A549 (cell line): ENCODE data around the gene PTGES2. TPM values are rescaled to one million over a fixed set of nuclear protein-coding genes. Genes with fewer than 3 reads are reported as not detected.

ENCODE experiments used
- ATAC-seq, 2 experiments: fragments of 200-7000 bp in 1 of 2; fragments of >200 bp in 1 of 2; cut with Nextera tagmentation in 1 of 2; cut with Tn5 transposase in 1 of 2; 3 replicates each; pipeline versions ENCODE4 v1.8.0 to v1.9.1; 2018 to 2020; ENCODE audit warnings: mild to moderate bottlenecking in 1 of 2, moderate library complexity in 1 of 2
- CTCF ChIA-PET: fragments of 300-600 bp; sonication (Branson Sonifier 250); formaldehyde crosslinking; extraction: SDS; loops from one replicate; lab custom pipeline; 2021; ENCODE audit warnings: antibody characterized with exemption, inconsistent platforms; lab: Yijun Ruan, JAX
- POLR2A ChIA-PET: fragments of 350-600 bp; formaldehyde crosslinking; extraction: SDS; loops from one replicate; lab custom pipeline; 2021; ENCODE audit warnings: antibody characterized with exemption, inconsistent platforms; lab: Yijun Ruan, JAX
- DNase-seq, 2 experiments: peaks; one replicate each; pipeline versions ENCODE4 v3.0.0 to v3.0.0-alpha.2; 2011 to 2016; ENCODE audit warnings: low read depth in 1 of 2, low spot score in 1 of 2
- FAIRE-seq: peaks from 2 replicates; lab custom pipeline; 2011; peaks lifted over from hg19 to GRCh38; lab: Jason Lieb, UNC
- H3K27ac ChIP-seq, 2 experiments: fragments of >200 bp; sonication (Bioruptor Twin); formaldehyde crosslinking; 3 replicates each; pipeline ENCODE4 v1.5.1; 2016 to 2017
- H3K4me1 ChIP-seq: fragments of >200 bp; sonication (Bioruptor Twin); formaldehyde crosslinking; 3 replicates; pipeline ENCODE4 v1.6.1; 2016
- H3K4me2 ChIP-seq: fragments of >200 bp; sonication (Bioruptor Twin); formaldehyde crosslinking; 3 replicates; pipeline ENCODE4 v1.6.1; 2016
- H3K4me3 ChIP-seq: fragments of >200 bp; sonication (Bioruptor Twin); formaldehyde crosslinking; 3 replicates; pipeline ENCODE4 v1.5.1; 2016
- H3K9me3 ChIP-seq: fragments of >200 bp; sonication (Bioruptor Twin); formaldehyde crosslinking; 3 replicates; pipeline ENCODE4 v1.6.1; 2016
- CHD2 ChIP-seq: fragments of 150-350 bp; IDR thresholded peaks from 2 replicates; pipeline ENCODE4 v1.6.1; 2014; ENCODE audit warnings: low read length; ENCODE audit not compliant: partially characterized antibody
- CHD4 ChIP-seq: fragments of 200-600 bp; sonication (generic); IDR thresholded peaks from 2 replicates; pipeline ENCODE4 v1.6.1; 2016; ENCODE audit warnings: antibody characterized with exemption, mild to moderate bottlenecking, borderline replicate concordance
- E2F6 ChIP-seq: IDR thresholded peaks from 2 replicates; pipeline ENCODE4 v1.6.1; 2012; ENCODE audit warnings: low read depth, borderline replicate concordance
- FOSB ChIP-seq: fragments of 250-450 bp; sonication (Bioruptor Pico); IDR thresholded peaks from 2 replicates; pipeline ENCODE4 v1.5.0; 2020; ENCODE audit warnings: mild to moderate bottlenecking, moderate library complexity
- HOXA7 ChIP-seq: fragments of 250-450 bp; sonication (Bioruptor Pico); IDR thresholded peaks from 2 replicates; pipeline ENCODE4 v1.5.0; 2020; ENCODE audit warnings: mild to moderate bottlenecking, moderate library complexity
- HOXB13 ChIP-seq: fragments of 250-450 bp; sonication (Bioruptor Pico); IDR thresholded peaks from 2 replicates; pipeline ENCODE4 v1.5.0; 2020; ENCODE audit warnings: low read depth, mild to moderate bottlenecking, moderate library complexity
- KDM5A ChIP-seq: fragments of 200-600 bp; sonication (generic); IDR thresholded peaks from 2 replicates; pipeline ENCODE4 v1.6.1; 2016; ENCODE audit warnings: antibody characterized with exemption, mild to moderate bottlenecking
- MAZ ChIP-seq: fragments of 150-350 bp; IDR thresholded peaks from 2 replicates; pipeline ENCODE4 v1.6.1; 2014; ENCODE audit warnings: antibody characterized with exemption, low read depth, low read length, borderline replicate concordance
- POLR2A ChIP-seq: IDR thresholded peaks from 2 replicates; pipeline ENCODE4 v1.6.1; 2012; ENCODE audit warnings: mild to moderate bottlenecking, low read length
- RARB ChIP-seq: fragments of 250-450 bp; sonication (Bioruptor Pico); IDR thresholded peaks from 2 replicates; pipeline ENCODE4 v1.8.0; 2021; ENCODE audit warnings: mild to moderate bottlenecking, moderate library complexity
- SREBF2 ChIP-seq: fragments of 450-650 bp; IDR thresholded peaks from 2 replicates; pipeline ENCODE4 v1.6.1; 2014; ENCODE audit warnings: mild to moderate bottlenecking, moderate library complexity
- TP53 ChIP-seq: fragments of 250-450 bp; sonication (Bioruptor Pico); IDR thresholded peaks from 2 replicates; pipeline ENCODE4 v1.5.0; 2021; ENCODE audit warnings: mild to moderate bottlenecking, moderate library complexity
- WGBS: methylation state at CpG from one replicate; pipeline ENCODE4 v1.1.6; 2017; ENCODE audit errors: missing lambda C conversion rate; 5-methylcytosine and 5-hydroxymethylcytosine counted together
- polyA plus RNA-seq, 4 experiments: library from polyadenylated mRNA; depleted of rRNA in 3 of 4; stranded (reverse); fragments of >200 nt; fragmentation: RNase III in 1 of 4; extraction: RNeasy Plus Mini Kit Qiagen cat#74134 plus additional on column Dnase treatment in 1 of 4; gene quantifications; 2 replicates in 3 of 4; 3 replicates in 1 of 4; pipeline ENCODE4 v1.2.3, GENCODE V29; 2011 to 2017
- TF ChIP-seq, protein P1 (sequence below): fragments of 450-650 bp; IDR thresholded peaks from 2 replicates; pipeline ENCODE4 v1.6.1; 2014; ENCODE audit warnings: antibody characterized with exemption
- TF ChIP-seq, protein P2 (sequence below): IDR thresholded peaks from 2 replicates; pipeline ENCODE4 v1.6.1; 2012
- TF ChIP-seq, protein P3 (sequence below): fragments of 200-600 bp; sonication (generic); IDR thresholded peaks from 2 replicates; pipeline ENCODE4 v1.6.1; 2016; ENCODE audit warnings: antibody characterized with exemption, mild to moderate bottlenecking, moderate library complexity

Gene PTGES2
- polyA plus RNA-seq, 2 of the 4 experiments (the other 2 are of a cell fraction), result 94.1 to 94.5 TPM

DNA sequence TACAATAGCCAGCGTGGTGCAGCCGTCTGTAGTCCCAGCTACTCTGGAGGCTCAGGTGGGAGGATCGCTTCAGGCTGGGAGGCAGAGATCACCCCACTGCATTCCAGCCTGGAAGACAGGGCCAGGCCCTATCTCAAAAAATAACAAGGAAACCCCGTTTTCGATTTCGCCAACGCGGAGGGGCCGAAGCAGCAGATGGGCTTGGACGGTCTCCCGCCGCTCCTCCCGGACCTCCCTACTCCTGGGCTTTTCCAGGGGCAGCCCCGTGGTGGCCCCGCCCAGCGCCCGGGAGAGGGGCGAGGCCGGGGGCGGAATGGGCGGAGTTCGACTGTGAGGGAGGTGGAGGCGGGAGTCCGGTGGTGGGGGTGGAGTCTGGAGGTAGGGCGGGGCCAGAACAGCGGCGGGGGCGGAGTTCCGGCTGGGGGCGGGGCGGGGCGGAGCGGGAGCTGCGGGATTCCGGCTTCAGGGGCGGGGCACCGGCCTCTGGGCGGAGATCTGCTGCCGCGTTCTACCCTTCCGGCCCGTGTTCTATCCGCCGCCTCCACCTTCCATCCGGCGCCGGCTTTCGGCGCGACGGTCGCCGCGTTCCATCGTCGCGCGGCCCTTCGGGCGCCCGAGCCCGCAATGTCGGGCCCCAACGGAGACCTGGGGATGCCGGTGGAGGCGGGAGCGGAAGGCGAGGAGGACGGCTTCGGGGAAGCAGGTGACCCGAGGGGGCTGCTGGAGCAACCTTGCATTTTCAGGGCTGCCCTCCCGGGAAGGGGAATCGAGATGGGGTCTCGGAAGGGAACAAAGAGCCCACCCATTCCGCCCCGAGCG, 32.5 kb upstream of the PTGES2 start, which contains the start of gene BBLN (continued):
- TF ChIP-seq KDM5A, result no peak
- TF ChIP-seq, protein P1, sequence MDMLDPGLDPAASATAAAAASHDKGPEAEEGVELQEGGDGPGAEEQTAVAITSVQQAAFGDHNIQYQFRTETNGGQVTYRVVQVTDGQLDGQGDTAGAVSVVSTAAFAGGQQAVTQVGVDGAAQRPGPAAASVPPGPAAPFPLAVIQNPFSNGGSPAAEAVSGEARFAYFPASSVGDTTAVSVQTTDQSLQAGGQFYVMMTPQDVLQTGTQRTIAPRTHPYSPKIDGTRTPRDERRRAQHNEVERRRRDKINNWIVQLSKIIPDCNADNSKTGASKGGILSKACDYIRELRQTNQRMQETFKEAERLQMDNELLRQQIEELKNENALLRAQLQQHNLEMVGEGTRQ, result no peak

- Histone ChIP-seq H3K27ac (peak overlapping the region; percentile 86 to 87), H3K4me3 (peak overlapping the region; percentile 44), H3K9me3 (no peaks in the 10 kb centered on the region), H3K4me2 (peak overlapping the region; percentile 82), H3K4me1 (peaks cover 11% of the 10 kb centered on the region; the same call in 1 of the 3 replicates)
- ChIA-PET POLR2A (interaction anchor here (0.7 to 1.6 kb wide), 10 partner anchors 8 to 117 kb away, joined by 3 to 12 read pairs (median 4); partner anchors contain the start of genes GOLGA2 and SWI5), CTCF (interaction anchor here (1.5 to 3.2 kb wide), 2 partner anchors 22 to 42 kb away, joined by 5 to 14 read pairs; no protein-coding TSS in a partner anchor)
- no peak for TF ChIP-seq TP53 (CRISPR knock-in tag)
- TF ChIP-seq E2F6, result 0 out of 2 replicates have a peak, but pooled peaks have one; percentile 17
- no peak for TF ChIP-seq FOSB (CRISPR knock-in tag)
- TF ChIP-seq, protein P2, sequence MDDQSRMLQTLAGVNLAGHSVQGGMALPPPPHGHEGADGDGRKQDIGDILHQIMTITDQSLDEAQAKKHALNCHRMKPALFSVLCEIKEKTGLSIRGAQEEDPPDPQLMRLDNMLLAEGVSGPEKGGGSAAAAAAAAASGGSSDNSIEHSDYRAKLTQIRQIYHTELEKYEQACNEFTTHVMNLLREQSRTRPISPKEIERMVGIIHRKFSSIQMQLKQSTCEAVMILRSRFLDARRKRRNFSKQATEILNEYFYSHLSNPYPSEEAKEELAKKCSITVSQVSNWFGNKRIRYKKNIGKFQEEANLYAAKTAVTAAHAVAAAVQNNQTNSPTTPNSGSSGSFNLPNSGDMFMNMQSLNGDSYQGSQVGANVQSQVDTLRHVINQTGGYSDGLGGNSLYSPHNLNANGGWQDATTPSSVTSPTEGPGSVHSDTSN, result no peak
- 0 out of 2 replicates have a peak, but pooled peaks have one; percentile 17 for TF ChIP-seq HOXA7 (CRISPR knock-in tag)
- ATAC-seq (peak; percentile 9 to 20; a peak in 5 of 6 replicates), FAIRE-seq (no peak), DNase-seq (no peak)
- WGBS, result 46% methylated on average over 11 of the region's 11 CpGs
These were observed 31.9 kb upstream of the PTGES2 start for GRCh38 chr9:128159522-128159783.

- CTCF ChIA-PET, result interaction anchor here (2.2 to 6.3 kb wide), 2 partner anchors 31 to 38 kb away, joined by 9 to 24 read pairs; no protein-coding TSS in a partner anchor
- whole genome bisulfite sequencing, result 78% methylated on average over 7 of the region's 7 CpGs
- H3K4me2 ChIP-seq, result no peak overlapping the region
- H3K27ac ChIP-seq, result no peak overlapping the region
- no peak for ATAC-seq
- no peak for DNase-seq
- H3K9me3 ChIP-seq, result no peaks in the 10 kb centered on the region
- POLR2A ChIA-PET, result interaction anchor here (1.0 kb wide), 1 partner anchor 13 kb away, joined by 3 read pairs; no protein-coding TSS in a partner anchor
- no peak overlapping the region for H3K4me3 ChIP-seq
- TF ChIP-seq RARB (CRISPR knock-in tag) (no peak), CHD4 (no peak), SREBF2 (no peak), MAZ (no peak), HOXB13 (no peak), CHD2 (no peak), POLR2A (no peak)
- TF ChIP-seq, protein P3, sequence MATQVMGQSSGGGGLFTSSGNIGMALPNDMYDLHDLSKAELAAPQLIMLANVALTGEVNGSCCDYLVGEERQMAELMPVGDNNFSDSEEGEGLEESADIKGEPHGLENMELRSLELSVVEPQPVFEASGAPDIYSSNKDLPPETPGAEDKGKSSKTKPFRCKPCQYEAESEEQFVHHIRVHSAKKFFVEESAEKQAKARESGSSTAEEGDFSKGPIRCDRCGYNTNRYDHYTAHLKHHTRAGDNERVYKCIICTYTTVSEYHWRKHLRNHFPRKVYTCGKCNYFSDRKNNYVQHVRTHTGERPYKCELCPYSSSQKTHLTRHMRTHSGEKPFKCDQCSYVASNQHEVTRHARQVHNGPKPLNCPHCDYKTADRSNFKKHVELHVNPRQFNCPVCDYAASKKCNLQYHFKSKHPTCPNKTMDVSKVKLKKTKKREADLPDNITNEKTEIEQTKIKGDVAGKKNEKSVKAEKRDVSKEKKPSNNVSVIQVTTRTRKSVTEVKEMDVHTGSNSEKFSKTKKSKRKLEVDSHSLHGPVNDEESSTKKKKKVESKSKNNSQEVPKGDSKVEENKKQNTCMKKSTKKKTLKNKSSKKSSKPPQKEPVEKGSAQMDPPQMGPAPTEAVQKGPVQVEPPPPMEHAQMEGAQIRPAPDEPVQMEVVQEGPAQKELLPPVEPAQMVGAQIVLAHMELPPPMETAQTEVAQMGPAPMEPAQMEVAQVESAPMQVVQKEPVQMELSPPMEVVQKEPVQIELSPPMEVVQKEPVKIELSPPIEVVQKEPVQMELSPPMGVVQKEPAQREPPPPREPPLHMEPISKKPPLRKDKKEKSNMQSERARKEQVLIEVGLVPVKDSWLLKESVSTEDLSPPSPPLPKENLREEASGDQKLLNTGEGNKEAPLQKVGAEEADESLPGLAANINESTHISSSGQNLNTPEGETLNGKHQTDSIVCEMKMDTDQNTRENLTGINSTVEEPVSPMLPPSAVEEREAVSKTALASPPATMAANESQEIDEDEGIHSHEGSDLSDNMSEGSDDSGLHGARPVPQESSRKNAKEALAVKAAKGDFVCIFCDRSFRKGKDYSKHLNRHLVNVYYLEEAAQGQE, result no peak
- peaks cover 9% of the 10 kb centered on the region; the same call in 1 of the 3 replicates for H3K4me1 ChIP-seq
- FAIRE-seq, result no peak
These were observed 28.4 kb upstream of the PTGES2 start for GRCh38 chr9:128155736-128156500.
